Prostate gland (tissue), 2 donors: ENCODE measurements around the gene CEACAM8. TPM values are rescaled to one million over a fixed set of nuclear protein-coding genes. Genes with fewer than 3 reads are reported as not detected.

Source experiments
- DNase-seq: peaks from one replicate; pipeline ENCODE4 v3.0.0-alpha.2; 2019; ENCODE audit warnings: low spot score
- H3K27ac ChIP-seq, 2 donors: fragments of 200-600 bp; sonication (generic); 2 replicates each; pipeline ENCODE4 v1.5.1; 2017 to 2019
- H3K27me3 ChIP-seq: fragments of 200-600 bp; sonication (generic); replicated peaks from 2 replicates; pipeline ENCODE4 v1.5.1; 2019; ENCODE audit not compliant: insufficient read depth
- H3K36me3 ChIP-seq, 2 donors: fragments of 200-600 bp; sonication (generic); 1 replicate in 1 of 2; 2 replicates in 1 of 2; pipeline versions ENCODE4 v1.5.1 to v1.8.1; 2017 to 2019
- H3K4me1 ChIP-seq: fragments of 200-600 bp; sonication (generic); replicated peaks from 2 replicates; pipeline ENCODE4 v1.5.1; 2019
- H3K4me3 ChIP-seq, 2 donors: fragments of 200-600 bp; sonication (generic); 2 replicates each; pipeline ENCODE4 v1.5.1; 2017 to 2019
- H3K9me3 ChIP-seq: fragments of 200-600 bp; sonication (generic); 2 replicates; pipeline ENCODE4 v1.5.1; 2017
- CTCF ChIP-seq, 4 experiments: fragments of 200-600 bp in 2 of 4; fragments of 450-650 bp in 2 of 4; sonication (generic) in 2 of 4; IDR thresholded peaks; 1 replicate in 3 of 4; 2 replicates in 1 of 4; pipeline ENCODE4 v1.5.1; 2016 to 2019; ENCODE audit warnings: antibody characterized with exemption in 4 of 4, mild to moderate bottlenecking in 2 of 4, moderate library complexity in 2 of 4
- POLR2A ChIP-seq: fragments of 450-650 bp; IDR thresholded peaks from one replicate; pipeline ENCODE4 v1.6.1; 2016; ENCODE audit warnings: antibody characterized with exemption, mild to moderate bottlenecking
- POLR2AphosphoS5 ChIP-seq: sonication (generic); formaldehyde crosslinking; IDR thresholded peaks from one replicate; pipeline ENCODE4 v1.6.1; 2017; ENCODE audit warnings: antibody characterized with exemption
- WGBS: methylation state at CpG from one replicate; pipeline ENCODE4 v1.1.5; 2018; 5-methylcytosine and 5-hydroxymethylcytosine counted together
- intact Hi-C: fragments of 100-400 bp; cut with DNase I; formaldehyde crosslinking; loops from one replicate; pipeline ENCODE4 v1.14.2; 2022
- total RNA-seq, 2 donors: library from RNA; depleted of rRNA; stranded (reverse); fragments of >200 nt; gene quantifications; one replicate each; pipeline ENCODE4 v1.1.0, GENCODE V29; 2016

The CEACAM8 gene
- total RNA-seq, 2 donors from 2014 or later = not detected

- Histone ChIP-seq H3K36me3 (no peaks in the 10 kb centered on the region), H3K9me3 (no peaks in the 10 kb centered on the region), H3K4me3 (no peak overlapping the region), H3K27me3 (no peaks in the 10 kb centered on the region), H3K27ac (no peak overlapping the region), H3K4me1 (peaks cover 9% of the 10 kb centered on the region)
- no peak for DNase-seq
- TF ChIP-seq CTCF (IDR thresholded peaks at IDR 0.05) = no peak
- no peak for TF ChIP-seq POLR2A
- no peak for TF ChIP-seq POLR2AphosphoS5
- WGBS = 94% methylated on average over 3 of the region's 3 CpGs
- intact Hi-C loops = no loop called here
Observed at GRCh38 chr19:42531313-42531712, 63.4 kb downstream of the CEACAM8 start.

Other genes starting within 250 kb of the CEACAM8 start
- gene CNFN, start 204.6 kb downstream of the CEACAM8 start, total RNA-seq = 1 to 10 TPM; 3.4 to 9.4 TPM
- gene LIPE, start 167.5 kb downstream of the CEACAM8 start, total RNA-seq = 10 to 100 TPM; 10.2 to 24.8 TPM
- 1 to 10 TPM; 2.4 to 4.8 TPM for gene CXCL17, start 152.0 kb downstream of the CEACAM8 start, total RNA-seq
- gene CEACAM1, start 66.4 kb downstream of the CEACAM8 start, total RNA-seq = 10 to 100 TPM; 21.4 to 35.8 TPM
- not detected for gene PSG3, start 145.6 kb upstream of the CEACAM8 start, total RNA-seq
- gene PSG8, start 170.8 kb upstream of the CEACAM8 start, total RNA-seq = not detected